Dermis blood vessel endothelial cell (primary cell): Measurements from ENCODE around the gene FAR2. TPM values are rescaled to one million over a fixed set of nuclear protein-coding genes. Genes with fewer than 3 reads are reported as not detected.
"Not testable (repeated sequence)": the region's sequence is repeated elsewhere in the genome, so short reads cannot be mapped to it uniquely, and the experiment has no call there.

Experiments used
- DNase-seq: peaks from one replicate; pipeline ENCODE4 v3.0.0; 2010
- total RNA-seq: library from RNA; depleted of rRNA; stranded (reverse); fragments of >200 nt; gene quantifications from 2 replicates; pipeline ENCODE4 v1.2.3, GENCODE V29; 2014

The FAR2 gene
- total RNA-seq, 1 donor from 2014 or later, result 43.7 TPM

GRCh38 chr12:29343022-29343799, 194.1 kb downstream of the FAR2 start:
- DNase-seq, result no peak

GRCh38 chr12:29346769-29347421, 197.8 kb downstream of the FAR2 start:
- DNase-seq, result no peak

GRCh38 chr12:29350080-29350479, 201.0 kb downstream of the FAR2 start:
- DNase-seq, result peak; percentile 21

GRCh38 chr12:29354954-29355353, 205.9 kb downstream of the FAR2 start:
- DNase-seq, result no peak

GRCh38 chr12:29365091-29365490, 216.0 kb downstream of the FAR2 start:
- DNase-seq, result no peak

GRCh38 chr12:29374012-29374411, 224.9 kb downstream of the FAR2 start:
- DNase-seq, result no peak

GRCh38 chr12:29374913-29375312, 225.8 kb downstream of the FAR2 start:
- no peak for DNase-seq

- DNase-seq, result no peak
These were observed 227.0 kb downstream of the FAR2 start for GRCh38 chr12:29376118-29376517.

- peak; percentile 99 for DNase-seq
These were observed 231.8 kb downstream of the FAR2 start, which contains the start of gene ERGIC2 for GRCh38 chr12:29380536-29381523. Gene ERGIC2, minus strand, starts transcription at chr12:29381172. Its CDS starts 9,539 bp downstream, at chr12:29371633.

- DNase-seq, result no peak
These were observed 233.2 kb downstream of the FAR2 start for GRCh38 chr12:29382251-29382650.

GRCh38 chr12:29385194-29385593, 236.1 kb downstream of the FAR2 start:
- not testable (repeated sequence) for DNase-seq

Other genes starting within 250 kb of the FAR2 start
- 48.5 and 58.4 TPM in 2 replicates for gene ERGIC2, start 231.9 kb downstream of the FAR2 start, total RNA-seq